GM23338 (cell line): ENCODE measurements around the gene GSTT2B. TPM values are rescaled to one million over a fixed set of nuclear protein-coding genes. Genes with fewer than 3 reads are reported as not detected.

ENCODE experiments used
- ATAC-seq: fragments of 200-7000 bp; cut with Tn5 transposase; 3 replicates; pipeline ENCODE4 v1.9.1; 2020
- DNase-seq: peaks from one replicate; pipeline ENCODE4 v3.0.0-alpha.2; 2015; ENCODE audit warnings: low spot score
- H2AFZ ChIP-seq: fragments of 200-600 bp; sonication (generic); 2 replicates; pipeline ENCODE4 v1.8.0; 2016; ENCODE audit warnings: antibody characterized with exemption, mild to moderate bottlenecking, moderate library complexity
- H3F3A ChIP-seq: fragments of 200-600 bp; sonication (generic); replicated peaks from 2 replicates; pipeline ENCODE4 v1.8.0; 2017; ENCODE audit warnings: antibody characterized with exemption, mixed run types, low read depth
- H3K27ac ChIP-seq: fragments of 200-600 bp; sonication (generic); 2 replicates; pipeline ENCODE4 v1.6.1; 2016; ENCODE audit warnings: low read depth
- H3K27me3 ChIP-seq: fragments of 200-600 bp; sonication (generic); 2 replicates; pipeline ENCODE4 v1.8.0; 2016; ENCODE audit warnings: mild to moderate bottlenecking, mixed run types, moderate library complexity; ENCODE audit not compliant: insufficient read depth
- H3K36me3 ChIP-seq: fragments of 200-600 bp; sonication (generic); 2 replicates; pipeline ENCODE4 v1.8.0; 2016; ENCODE audit warnings: mild to moderate bottlenecking; ENCODE audit not compliant: insufficient read depth
- H3K4me1 ChIP-seq: fragments of 200-600 bp; sonication (generic); 2 replicates; pipeline ENCODE4 v1.8.0; 2016; ENCODE audit warnings: mild to moderate bottlenecking, moderate library complexity; ENCODE audit not compliant: insufficient read depth
- H3K4me2 ChIP-seq: fragments of 200-600 bp; sonication (generic); 2 replicates; pipeline ENCODE4 v1.7.1; 2017; ENCODE audit warnings: mixed run types
- H3K4me3 ChIP-seq: fragments of 200-600 bp; sonication (generic); 2 replicates; pipeline ENCODE4 v1.6.1; 2016; ENCODE audit warnings: mixed run types
- H3K79me2 ChIP-seq: fragments of 200-600 bp; sonication (generic); replicated peaks from 2 replicates; pipeline ENCODE4 v1.8.0; 2017; ENCODE audit warnings: mild to moderate bottlenecking; ENCODE audit not compliant: insufficient read depth
- H3K9me2 ChIP-seq: fragments of 200-600 bp; sonication (generic); 2 replicates; pipeline ENCODE4 v1.8.0; 2017; ENCODE audit not compliant: insufficient read depth
- H4K20me1 ChIP-seq: fragments of 200-600 bp; sonication (generic); replicated peaks from 2 replicates; pipeline ENCODE4 v1.8.0; 2017; ENCODE audit warnings: mild to moderate bottlenecking; ENCODE audit not compliant: insufficient read depth
- H3K27ac Mint-ChIP-seq: 2 replicates; pipeline ENCODE4 v1.8.0; 2020; ENCODE audit warnings: inconsistent platforms, mild to moderate bottlenecking, moderate library complexity, mixed read lengths
- H3K27me3 Mint-ChIP-seq: 3 replicates; pipeline ENCODE4 v1.8.0; 2022; ENCODE audit warnings: low read depth, mild to moderate bottlenecking, moderate library complexity, mixed read lengths, inconsistent platforms; ENCODE audit not compliant: insufficient read depth, poor library complexity
- H3K36me3 Mint-ChIP-seq: 3 replicates; pipeline ENCODE4 v1.8.0; 2021; ENCODE audit warnings: low read depth, mild to moderate bottlenecking, inconsistent platforms, moderate library complexity, mixed read lengths
- H3K4me1 Mint-ChIP-seq: 3 replicates; pipeline ENCODE4 v1.8.0; 2020; ENCODE audit warnings: mild to moderate bottlenecking, inconsistent platforms, mixed read lengths
- H3K4me3 Mint-ChIP-seq: 3 replicates; pipeline ENCODE4 v1.8.0; 2021; ENCODE audit warnings: moderate library complexity, mild to moderate bottlenecking, inconsistent platforms, mixed read lengths
- H3K9me3 Mint-ChIP-seq: 3 replicates; pipeline ENCODE4 v1.8.0; 2020; ENCODE audit warnings: moderate library complexity, mild to moderate bottlenecking, inconsistent platforms, mixed read lengths
- ETS1 ChIP-seq: IDR thresholded peaks from 2 replicates; pipeline ENCODE4 v1.6.1; 2016; ENCODE audit warnings: antibody characterized with exemption
- EZH2 ChIP-seq: fragments of 200-600 bp; sonication (generic); IDR thresholded peaks from one replicate; pipeline ENCODE4 v1.8.0; 2017; ENCODE audit warnings: antibody characterized with exemption, mild to moderate bottlenecking, low read depth; ENCODE audit not compliant: unreplicated experiment
- EZH2phosphoT487 ChIP-seq: fragments of 200-600 bp; sonication (generic); IDR thresholded peaks from one replicate; pipeline ENCODE4 v1.8.1; 2018; ENCODE audit warnings: antibody characterized with exemption; ENCODE audit not compliant: unreplicated experiment
- NANOG ChIP-seq: IDR thresholded peaks from 2 replicates; pipeline ENCODE4 v1.6.1; 2016; ENCODE audit warnings: antibody characterized with exemption, borderline replicate concordance
- POLR2AphosphoS5 ChIP-seq: IDR thresholded peaks from 2 replicates; pipeline ENCODE4 v1.6.1; 2016; ENCODE audit warnings: antibody characterized with exemption, low read depth
- REST ChIP-seq: IDR thresholded peaks from one replicate; pipeline ENCODE4 v1.6.1; 2018; ENCODE audit warnings: antibody characterized with exemption; ENCODE audit not compliant: unreplicated experiment
- STAT1 ChIP-seq: IDR thresholded peaks from one replicate; pipeline ENCODE4 v1.6.1; 2016; ENCODE audit warnings: antibody characterized with exemption; ENCODE audit not compliant: unreplicated experiment
- ZNF114 ChIP-seq: fragments of 250-450 bp; sonication (Bioruptor Pico); IDR thresholded peaks from 2 replicates; pipeline ENCODE4 v1.5.0; 2020; ENCODE audit warnings: mild to moderate bottlenecking, moderate library complexity
- polyA plus RNA-seq: library from polyadenylated mRNA; unstranded; fragments of >200 nt; fragmentation: Nextera tagmentation; extraction: Ambion mirVana; gene quantifications from 2 replicates; pipeline ENCODE4 v1.2.1, GENCODE V29; 2016
- total RNA-seq: library from RNA; depleted of rRNA; stranded (reverse); fragments of >200 nt; shearing (Covaris generic); gene quantifications from 2 replicates; pipeline ENCODE4 v1.2.3, GENCODE V29; 2014
- TF ChIP-seq, protein P1 (sequence below): fragments of 250-450 bp; sonication (Bioruptor Pico); IDR thresholded peaks from 2 replicates; pipeline ENCODE4 v1.5.0; 2020; ENCODE audit warnings: mild to moderate bottlenecking, moderate library complexity

GSTT2B gene
- total and polyA plus RNA-seq, 2 experiments from 2014 or later, result 5.7 to 17.2 TPM

GRCh38 chr22:24006914-24007214 lies 45.9 kb upstream of the GSTT2B start:
- Mint-ChIP-seq H3K36me3 (peaks cover 6% of the 10 kb centered on the region; the same call in 1 of the 3 replicates), H3K27ac (no peak overlapping the region), H3K27me3 (peaks cover 20% of the 10 kb centered on the region), H3K9me3 (peaks cover 11% of the 10 kb centered on the region), H3K4me3 (no peak overlapping the region), H3K4me1 (no peaks in the 10 kb centered on the region; the same call in 1 of the 3 replicates)
- Histone ChIP-seq H3K4me3 (no peak overlapping the region), H2AFZ (no peak overlapping the region), H3K4me2 (no peak overlapping the region), H3K4me1 (peaks cover 2% of the 10 kb centered on the region; the same call in 1 of the 2 replicates), H3F3A (0 out of 2 replicates have a peak, but pooled peaks cover 7% of the 10 kb centered on the region), H3K79me2 (peaks cover 5% of the 10 kb centered on the region), H3K36me3 (no peaks in the 10 kb centered on the region), H3K9me2 (no peaks in the 10 kb centered on the region), H3K27me3 (no peaks in the 10 kb centered on the region), H4K20me1 (no peaks in the 10 kb centered on the region), H3K27ac (no peak overlapping the region)
- TF ChIP-seq POLR2AphosphoS5 (no peak), EZH2phosphoT487 (no peak), ETS1 (no peak), REST (no peak), NANOG (no peak), STAT1 (no peak), ZNF114 (CRISPR knock-in tag) (no peak)
- ATAC-seq (no peak), DNase-seq (no peak)

DNA sequence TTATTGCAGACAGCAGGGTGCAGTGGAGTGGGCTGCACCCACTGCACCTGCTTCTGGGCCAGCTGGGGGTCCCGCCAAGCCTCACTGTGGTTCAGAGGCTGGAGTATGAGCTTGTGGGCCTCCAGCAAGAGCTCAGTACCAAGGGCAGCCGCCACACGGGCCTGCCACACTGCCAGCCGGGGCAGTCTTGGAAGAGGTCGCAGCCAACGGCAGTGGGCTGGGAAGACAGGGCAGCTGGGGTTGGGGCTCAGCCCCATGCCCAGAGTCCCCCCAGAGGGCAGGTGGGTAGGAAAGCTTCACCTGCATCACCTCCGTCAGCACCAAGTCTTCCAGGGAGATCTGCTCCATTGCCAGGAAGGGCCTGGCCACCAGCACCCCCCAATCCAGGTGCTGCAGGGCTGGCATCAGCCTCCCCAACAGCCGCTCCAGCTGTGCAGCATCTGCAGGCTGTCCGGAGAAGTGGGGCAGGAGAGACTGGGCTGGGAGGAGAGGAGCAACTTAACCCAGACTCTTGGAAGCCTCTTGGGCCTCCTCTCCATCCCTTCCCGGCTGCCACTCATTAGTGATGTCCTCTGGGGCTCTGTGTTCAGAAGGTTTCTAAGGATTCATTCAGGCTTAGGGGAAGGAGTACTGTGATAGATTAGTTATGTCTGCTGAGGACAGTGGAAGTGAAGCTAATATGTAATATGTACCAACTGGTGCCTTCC lies 45.4 kb upstream of the GSTT2B start:
- Mint-ChIP-seq H3K27me3 (peaks cover 25% of the 10 kb centered on the region), H3K36me3 (peaks cover 6% of the 10 kb centered on the region; the same call in 1 of the 3 replicates), H3K27ac (no peak overlapping the region), H3K4me3 (no peak overlapping the region), H3K4me1 (peaks cover 5% of the 10 kb centered on the region), H3K9me3 (peaks cover 11% of the 10 kb centered on the region)
- H3K9me2 ChIP-seq, result no peaks in the 10 kb centered on the region; the same call in 1 of the 2 replicates
- no peak overlapping the region for H2AFZ ChIP-seq
- no peak overlapping the region for H3K27ac ChIP-seq
- peaks cover 5% of the 10 kb centered on the region for H3K4me1 ChIP-seq
- 0 out of 2 replicates have a peak, but pooled peaks cover 4% of the 10 kb centered on the region for H3F3A ChIP-seq
- no peaks in the 10 kb centered on the region; the same call in 1 of the 2 replicates for H3K79me2 ChIP-seq
- H3K4me3 ChIP-seq, result no peak overlapping the region
- DNase-seq (no peak), ATAC-seq (no peak)
- no peaks in the 10 kb centered on the region for H3K36me3 ChIP-seq
- no peaks in the 10 kb centered on the region for H3K27me3 ChIP-seq
- no peaks in the 10 kb centered on the region for H4K20me1 ChIP-seq
- H3K4me2 ChIP-seq, result no peak overlapping the region
- TF ChIP-seq EZH2, result no peak
- TF ChIP-seq ZNF114 (CRISPR knock-in tag), result no peak
- TF ChIP-seq, protein P1, sequence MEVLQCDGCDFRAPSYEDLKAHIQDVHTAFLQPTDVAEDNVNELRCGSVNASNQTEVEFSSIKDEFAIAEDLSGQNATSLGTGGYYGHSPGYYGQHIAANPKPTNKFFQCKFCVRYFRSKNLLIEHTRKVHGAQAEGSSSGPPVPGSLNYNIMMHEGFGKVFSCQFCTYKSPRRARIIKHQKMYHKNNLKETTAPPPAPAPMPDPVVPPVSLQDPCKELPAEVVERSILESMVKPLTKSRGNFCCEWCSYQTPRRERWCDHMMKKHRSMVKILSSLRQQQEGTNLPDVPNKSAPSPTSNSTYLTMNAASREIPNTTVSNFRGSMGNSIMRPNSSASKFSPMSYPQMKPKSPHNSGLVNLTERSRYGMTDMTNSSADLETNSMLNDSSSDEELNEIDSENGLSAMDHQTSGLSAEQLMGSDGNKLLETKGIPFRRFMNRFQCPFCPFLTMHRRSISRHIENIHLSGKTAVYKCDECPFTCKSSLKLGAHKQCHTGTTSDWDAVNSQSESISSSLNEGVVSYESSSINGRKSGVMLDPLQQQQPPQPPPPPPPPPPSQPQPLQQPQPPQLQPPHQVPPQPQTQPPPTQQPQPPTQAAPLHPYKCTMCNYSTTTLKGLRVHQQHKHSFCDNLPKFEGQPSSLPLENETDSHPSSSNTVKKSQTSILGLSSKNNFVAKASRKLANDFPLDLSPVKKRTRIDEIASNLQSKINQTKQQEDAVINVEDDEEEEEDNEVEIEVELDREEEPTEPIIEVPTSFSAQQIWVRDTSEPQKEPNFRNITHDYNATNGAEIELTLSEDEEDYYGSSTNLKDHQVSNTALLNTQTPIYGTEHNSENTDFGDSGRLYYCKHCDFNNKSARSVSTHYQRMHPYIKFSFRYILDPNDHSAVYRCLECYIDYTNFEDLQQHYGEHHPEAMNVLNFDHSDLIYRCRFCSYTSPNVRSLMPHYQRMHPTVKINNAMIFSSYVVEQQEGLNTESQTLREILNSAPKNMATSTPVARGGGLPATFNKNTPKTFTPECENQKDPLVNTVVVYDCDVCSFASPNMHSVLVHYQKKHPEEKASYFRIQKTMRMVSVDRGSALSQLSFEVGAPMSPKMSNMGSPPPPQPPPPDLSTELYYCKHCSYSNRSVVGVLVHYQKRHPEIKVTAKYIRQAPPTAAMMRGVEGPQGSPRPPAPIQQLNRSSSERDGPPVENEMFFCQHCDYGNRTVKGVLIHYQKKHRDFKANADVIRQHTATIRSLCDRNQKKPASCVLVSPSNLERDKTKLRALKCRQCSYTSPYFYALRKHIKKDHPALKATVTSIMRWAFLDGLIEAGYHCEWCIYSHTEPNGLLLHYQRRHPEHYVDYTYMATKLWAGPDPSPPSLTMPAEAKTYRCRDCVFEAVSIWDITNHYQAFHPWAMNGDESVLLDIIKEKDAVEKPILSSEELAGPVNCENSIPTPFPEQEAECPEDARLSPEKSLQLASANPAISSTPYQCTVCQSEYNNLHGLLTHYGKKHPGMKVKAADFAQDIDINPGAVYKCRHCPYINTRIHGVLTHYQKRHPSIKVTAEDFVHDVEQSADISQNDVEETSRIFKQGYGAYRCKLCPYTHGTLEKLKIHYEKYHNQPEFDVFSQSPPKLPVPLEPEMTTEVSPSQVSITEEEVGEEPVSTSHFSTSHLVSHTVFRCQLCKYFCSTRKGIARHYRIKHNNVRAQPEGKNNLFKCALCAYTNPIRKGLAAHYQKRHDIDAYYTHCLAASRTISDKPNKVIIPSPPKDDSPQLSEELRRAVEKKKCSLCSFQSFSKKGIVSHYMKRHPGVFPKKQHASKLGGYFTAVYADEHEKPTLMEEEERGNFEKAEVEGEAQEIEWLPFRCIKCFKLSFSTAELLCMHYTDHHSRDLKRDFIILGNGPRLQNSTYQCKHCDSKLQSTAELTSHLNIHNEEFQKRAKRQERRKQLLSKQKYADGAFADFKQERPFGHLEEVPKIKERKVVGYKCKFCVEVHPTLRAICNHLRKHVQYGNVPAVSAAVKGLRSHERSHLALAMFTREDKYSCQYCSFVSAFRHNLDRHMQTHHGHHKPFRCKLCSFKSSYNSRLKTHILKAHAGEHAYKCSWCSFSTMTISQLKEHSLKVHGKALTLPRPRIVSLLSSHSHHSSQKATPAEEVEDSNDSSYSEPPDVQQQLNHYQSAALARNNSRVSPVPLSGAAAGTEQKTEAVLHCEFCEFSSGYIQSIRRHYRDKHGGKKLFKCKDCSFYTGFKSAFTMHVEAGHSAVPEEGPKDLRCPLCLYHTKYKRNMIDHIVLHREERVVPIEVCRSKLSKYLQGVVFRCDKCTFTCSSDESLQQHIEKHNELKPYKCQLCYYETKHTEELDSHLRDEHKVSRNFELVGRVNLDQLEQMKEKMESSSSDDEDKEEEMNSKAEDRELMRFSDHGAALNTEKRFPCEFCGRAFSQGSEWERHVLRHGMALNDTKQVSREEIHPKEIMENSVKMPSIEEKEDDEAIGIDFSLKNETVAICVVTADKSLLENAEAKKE (CRISPR knock-in tag), result no peak
- TF ChIP-seq NANOG, result no peak
- TF ChIP-seq POLR2AphosphoS5, result no peak
